Anterior cingulate cortex (tissue), 58 donors: ENCODE results near the gene SIPA1L3.
A peak's percentile ranks its signal among the peaks of the same experiment; 100 is the strongest.

Experiments used
- DNase-seq, 58 donors: peaks; one replicate each; lab custom pipeline; 2025; lab: John Stamatoyannopoulos, UW

Gene SIPA1L3

DNA sequence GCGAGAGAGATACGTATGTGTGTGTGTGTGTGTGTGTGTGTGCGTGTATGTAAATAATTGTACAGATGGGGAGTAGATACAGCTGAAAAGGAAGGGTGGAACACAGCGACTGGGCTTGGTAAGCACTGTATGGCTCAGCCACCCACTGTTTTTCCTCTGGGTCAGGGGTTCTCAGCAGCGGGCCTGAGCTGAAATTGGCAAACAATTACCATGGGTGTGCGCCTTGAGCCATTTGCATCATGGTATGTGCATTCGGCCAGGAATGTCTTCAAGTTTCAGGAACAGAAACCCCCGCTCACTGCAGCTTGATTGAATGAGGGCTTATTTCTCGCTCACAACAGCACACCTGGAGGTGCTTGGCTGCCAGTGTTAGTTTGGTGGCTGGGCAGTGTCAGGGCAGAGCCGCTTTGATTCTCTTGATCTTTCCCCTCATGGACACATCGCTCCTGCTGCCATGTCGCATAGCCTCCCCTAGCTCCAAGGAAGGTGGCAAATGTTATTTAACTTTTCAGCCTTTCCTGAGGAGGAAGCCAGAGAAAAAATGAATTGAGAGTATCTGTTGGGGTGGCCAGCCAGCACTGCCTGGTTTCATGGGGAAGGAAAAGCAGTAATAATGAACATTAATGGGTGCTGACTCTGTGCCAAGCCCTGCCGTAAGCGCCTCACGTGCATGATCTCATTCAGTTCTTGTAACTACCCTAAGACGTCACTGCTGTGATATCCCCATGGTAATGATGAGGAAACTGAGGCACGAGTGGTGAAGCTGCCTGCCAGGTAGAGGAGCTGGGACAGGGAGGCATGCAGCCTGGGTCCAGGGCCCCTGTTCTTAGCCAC, 126.9 kb downstream of the SIPA1L3 start:
- no peak for DNase-seq

GRCh38 chr19:38034492-38034860, 127.5 kb downstream of the SIPA1L3 start:
- peak in 1 of 58 donors; percentile 33 for DNase-seq

DNA sequence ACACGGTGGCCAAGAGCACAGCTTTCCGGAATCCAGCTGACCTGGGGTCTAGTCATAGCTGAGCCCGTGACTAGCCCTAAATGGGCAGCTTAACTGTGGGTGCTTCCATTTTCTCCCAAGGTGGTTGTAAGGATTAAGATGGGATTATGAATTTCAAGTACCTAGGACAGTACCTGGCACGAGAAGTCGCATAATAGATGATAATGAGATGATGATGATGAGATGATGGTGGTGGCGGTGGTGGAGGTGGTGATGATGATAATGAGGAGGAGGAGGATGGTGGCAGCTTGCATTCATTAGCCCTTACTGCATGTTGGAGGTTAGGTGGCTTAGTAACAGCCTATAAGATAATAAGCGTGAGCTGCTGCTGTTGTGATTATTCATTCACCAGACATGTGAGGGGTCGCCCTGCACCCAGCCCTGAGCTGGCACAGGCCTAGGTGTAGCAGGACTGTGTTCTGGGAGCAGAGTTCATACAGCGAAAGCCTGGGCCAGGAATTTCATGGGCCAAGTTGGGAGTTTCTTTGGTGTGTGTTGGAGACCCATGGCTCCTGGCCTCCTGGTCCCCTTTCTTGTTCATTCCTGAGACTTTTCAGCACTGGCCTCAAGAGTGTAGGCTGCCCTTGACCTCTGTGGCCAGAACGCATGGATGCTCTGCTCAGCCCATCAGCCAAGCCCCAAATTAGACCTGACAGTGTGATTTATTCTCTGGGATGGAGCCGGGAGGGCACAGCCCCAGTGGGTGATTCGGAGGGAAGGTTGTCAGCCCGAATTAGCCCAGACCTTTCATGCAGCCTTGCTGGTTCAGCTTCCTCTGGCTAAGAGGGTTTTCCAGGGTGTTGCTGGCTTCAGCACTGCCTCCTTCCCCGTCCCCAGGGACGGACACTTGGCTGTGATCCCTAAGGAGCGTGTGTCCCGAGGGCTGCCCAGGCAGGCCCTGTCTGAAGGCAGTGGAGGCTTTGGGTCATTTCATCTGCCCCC, 128.8 kb downstream of the SIPA1L3 start:
- DNase-seq = peak in 2 of 58 donors; percentile 12 to 13

GRCh38 chr19:38036707-38037611, 130.0 kb downstream of the SIPA1L3 start:
- peak in 1 of 58 donors; percentile 18 for DNase-seq

- DNase-seq = no peak
Observed at GRCh38 chr19:38039966-38040365, 133.0 kb downstream of the SIPA1L3 start.

DNA sequence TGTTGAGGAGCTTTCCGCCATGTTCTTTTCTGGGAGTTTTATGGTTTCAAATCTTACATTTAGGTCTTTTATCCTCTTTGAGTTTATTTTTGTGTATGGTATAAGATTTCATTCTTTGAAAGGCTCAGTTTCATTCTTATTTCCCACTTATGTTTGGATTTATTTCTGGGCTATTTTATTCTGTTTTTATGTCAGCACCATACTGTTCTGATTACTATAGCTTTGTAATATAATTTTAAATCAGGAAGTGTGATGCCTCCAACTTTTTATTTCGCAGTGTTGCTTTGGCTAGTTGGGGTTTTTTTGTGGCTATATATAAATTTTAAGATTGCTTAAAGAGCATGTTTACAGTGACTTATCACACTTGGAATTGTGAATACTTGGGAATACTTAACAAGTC, 135.1 kb downstream of the SIPA1L3 start:
- DNase-seq = no peak

- no peak for DNase-seq
Observed at GRCh38 chr19:38043649-38044144, 136.7 kb downstream of the SIPA1L3 start.

DNA sequence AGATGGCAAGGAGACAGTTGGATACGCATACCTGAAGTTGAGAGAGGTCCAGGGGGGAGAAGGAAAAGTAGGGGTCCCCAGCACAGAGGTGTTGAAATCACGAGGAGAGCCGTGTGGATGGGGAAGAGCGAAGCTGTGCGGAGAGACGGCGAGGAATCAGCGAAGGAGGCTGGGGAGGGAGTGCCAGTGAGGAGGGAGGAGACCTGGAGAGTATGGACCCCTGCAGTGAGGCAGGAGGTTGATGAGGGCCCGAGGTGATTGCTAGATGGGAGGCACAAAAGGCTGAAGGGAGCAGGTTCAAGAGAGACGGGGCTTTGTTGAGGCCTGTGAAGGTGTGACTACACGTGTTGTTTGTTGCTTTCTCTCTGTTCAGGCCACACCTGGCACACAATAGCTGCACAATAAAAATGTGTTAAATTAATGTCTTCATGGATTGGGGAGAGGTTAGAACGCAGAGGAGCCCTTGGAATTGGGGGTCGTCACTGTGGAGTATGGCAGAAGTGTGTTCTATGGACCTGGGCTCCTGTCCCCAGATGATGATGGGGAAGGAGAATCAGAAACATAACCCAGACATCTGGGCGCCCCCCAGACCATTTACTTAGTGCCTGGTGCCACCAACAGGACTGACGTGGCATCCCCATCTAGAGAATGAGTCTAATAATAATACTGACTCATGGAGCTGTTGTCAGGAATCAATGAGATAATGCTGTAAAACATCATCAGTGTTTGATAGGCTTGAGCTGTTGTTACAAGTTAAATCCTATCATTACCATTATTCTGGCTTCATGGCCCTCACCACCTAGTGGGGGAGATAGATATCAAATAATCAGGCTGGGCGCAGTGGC, 137.5 kb downstream of the SIPA1L3 start:
- DNase-seq = no peak

DNA sequence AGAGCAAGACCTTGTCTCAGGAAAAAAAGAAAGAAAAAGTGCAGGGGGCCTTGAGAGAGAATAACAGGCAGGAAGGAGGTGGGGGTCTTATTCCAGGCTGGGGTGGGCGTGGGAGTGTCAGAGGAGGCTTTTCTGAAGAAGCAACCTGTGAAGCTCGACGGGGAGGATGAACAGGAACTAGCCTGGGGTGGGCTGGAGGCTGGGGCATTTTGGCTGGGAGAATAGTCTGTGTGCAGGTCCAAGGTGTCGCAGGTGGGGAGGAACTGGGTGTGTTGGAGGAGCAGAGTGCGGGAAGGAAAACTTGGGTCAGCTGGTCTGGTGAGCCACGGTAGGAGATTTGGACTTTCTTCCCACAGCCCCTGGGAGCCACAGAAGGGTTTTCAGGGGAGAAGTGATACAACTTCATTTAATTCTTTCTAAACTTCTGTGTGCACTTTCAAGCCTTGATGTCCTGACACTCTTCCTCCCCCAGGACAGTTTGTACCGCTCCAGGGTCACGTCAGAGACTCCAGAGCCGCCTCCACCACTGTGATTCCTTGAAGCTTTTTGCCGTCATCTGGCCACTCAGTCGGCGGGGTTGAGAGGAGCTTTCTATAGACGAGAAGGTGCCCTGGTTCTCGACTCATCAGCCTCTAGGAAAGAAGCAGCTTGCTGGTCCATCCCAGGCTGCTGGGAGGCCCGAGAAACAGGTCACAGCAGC, 138.7 kb downstream of the SIPA1L3 start:
- DNase-seq = no peak

DNA sequence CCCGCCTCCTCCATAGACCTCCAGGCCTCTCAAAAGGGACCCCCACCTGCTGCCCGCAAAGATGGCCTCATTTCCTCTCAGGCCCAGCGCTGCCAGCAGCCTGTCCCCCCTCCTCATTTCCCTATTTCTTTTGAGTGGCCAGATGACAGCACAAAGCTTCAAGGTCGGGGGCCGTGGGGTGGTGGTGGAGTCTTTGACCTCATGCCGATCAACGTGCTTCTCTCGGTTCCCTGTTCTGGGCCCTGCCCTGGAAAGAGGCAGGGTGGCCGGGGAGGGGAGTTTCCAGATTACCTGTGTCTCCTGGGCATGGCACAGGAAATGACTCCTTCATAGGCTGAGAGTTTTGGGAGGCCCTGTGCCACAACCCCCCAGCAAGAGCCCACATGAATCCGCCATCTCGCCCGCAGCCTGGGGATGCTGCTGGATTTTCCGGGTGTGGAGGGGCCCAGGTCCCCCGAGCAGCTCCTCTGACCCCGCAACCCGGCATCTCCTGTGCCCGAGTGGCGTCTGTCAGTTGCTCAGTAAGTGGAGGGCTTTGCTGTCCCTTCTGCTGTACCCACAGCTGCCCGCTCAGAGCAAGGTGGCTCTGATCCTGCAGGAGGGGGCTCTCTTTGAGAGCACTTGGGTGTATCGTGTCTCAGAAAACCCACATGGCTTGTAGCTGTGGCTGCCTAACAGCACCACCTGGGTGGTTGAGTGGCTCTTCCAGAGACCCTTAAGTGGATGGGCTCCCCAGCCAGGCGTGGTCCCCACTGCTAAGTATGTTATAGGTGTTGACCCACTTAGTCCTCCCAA, 139.4 kb downstream of the SIPA1L3 start:
- DNase-seq = no peak

GRCh38 chr19:38047049-38047438, 140.0 kb downstream of the SIPA1L3 start:
- peak in 1 of 58 donors; percentile 4 for DNase-seq

DNA sequence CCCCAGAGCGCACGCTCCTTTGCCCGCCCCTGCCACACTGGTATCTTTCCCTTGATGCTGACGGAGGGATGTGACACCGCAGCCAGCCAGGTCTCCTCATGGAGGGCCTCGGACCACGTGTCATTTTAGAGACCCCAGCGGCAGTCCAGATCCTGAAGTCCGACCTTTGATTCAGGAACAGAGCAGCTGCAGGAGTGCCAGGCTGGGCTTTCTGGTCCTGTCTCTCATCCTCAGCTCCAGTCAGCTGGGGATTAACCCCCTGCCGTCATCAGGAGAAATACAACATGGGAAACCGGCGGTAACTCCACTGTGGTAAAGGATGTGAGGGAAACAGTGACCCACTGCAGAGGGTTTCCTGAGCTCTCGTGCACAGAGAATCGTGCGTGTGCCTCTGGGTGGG, 140.6 kb downstream of the SIPA1L3 start:
- DNase-seq = no peak

DNA sequence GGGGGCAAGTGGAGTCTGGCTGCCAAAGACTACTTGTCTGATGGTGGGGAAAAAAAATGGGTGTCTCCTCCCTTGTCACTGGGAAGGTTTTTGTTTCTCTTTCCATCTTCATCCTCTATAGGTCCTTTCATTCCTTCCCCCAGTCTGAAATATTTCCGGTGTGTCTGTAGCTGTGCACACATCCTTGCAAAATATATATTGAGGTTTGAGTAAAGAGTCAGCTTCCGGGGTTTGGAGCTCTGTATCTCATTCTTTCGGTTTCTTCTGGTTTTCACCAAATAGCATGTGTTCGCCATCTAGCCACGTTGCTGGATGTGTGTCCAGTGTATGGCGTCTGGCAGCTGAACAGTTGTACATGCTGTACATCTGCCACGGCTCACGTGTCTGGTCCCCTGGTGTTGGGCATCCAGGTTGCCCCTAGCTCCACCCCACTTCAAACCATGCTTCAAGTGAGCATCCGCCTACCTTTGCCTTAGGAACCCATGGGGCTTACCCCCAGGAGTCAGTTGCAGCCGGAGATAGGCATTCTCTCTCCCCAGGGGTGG, 142.2 kb downstream of the SIPA1L3 start:
- no peak for DNase-seq

DNA sequence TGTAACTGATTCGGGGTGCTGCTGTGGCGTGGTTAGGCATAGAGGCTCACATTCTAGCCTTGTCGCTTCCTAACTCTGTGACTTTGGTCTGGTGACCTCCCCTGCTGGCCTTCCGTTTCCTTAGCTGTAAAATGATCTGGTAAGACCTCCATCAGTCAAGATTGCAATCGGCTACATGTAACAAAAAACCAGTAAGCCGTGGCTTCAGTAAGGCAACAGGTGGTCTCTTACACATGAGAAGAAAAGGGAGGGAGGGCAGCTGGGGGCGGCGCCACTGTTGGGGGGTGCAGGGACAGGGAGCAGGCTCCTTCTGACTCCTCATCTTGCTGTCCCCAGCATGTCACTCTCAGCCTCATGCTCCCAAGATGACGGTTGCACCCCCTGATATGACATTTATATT, 148.0 kb downstream of the SIPA1L3 start:
- no peak for DNase-seq

GRCh38 chr19:38055655-38056521, 148.9 kb downstream of the SIPA1L3 start:
- no peak for DNase-seq

DNA sequence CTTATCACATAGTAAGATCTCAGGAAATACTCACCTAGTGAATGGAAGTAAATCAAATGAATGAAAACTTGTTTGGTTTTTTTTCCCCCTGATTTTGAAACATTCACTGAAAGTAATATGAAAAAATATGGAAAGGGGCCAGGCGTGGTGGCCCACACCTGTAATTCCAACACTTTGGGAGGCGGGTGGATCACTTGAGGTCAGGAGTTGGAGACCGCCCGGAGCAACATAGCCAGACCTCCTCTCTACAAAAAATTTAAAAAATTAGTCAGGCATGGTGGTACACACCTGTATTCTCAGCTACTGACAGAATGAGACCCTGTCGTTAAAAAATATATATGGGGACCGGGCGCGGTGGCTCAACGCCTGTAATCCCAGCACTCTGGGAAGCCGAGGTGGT, 149.6 kb downstream of the SIPA1L3 start:
- DNase-seq = no peak
